ENCODE data around the gene RPAIN. TPM values are rescaled to one million over a fixed set of nuclear protein-coding genes. Genes with fewer than 3 reads are reported as not detected.
A peak's percentile ranks its signal among the peaks of the same experiment; 100 is the strongest.

Gene RPAIN
- total and polyA plus RNA-seq, 10 of the 15 experiments (the other 5 are each of a cell fraction or from before 2014, with no cell fraction given) = 45.8 to 109 (median 70.5) TPM

- SMC1A ChIA-PET (ENCODE audit: uncharacterized antibody, unreplicated experiment) = interaction anchor here (0.6 to 1.1 kb wide), 3 partner anchors 20 to 156 kb away, joined by 3 to 4 read pairs (median 3); no protein-coding TSS in a partner anchor
- Histone ChIP-seq H3K36me3 (ENCODE audit: control insufficient read depth in 2 of 2, insufficient read depth in 2 of 2, low read length in 1 of 2) (peaks cover 12 to 52% of the 10 kb centered on the region in 2 experiments), H3K27ac (ENCODE audit: control insufficient read depth, insufficient read depth) (peak overlapping the region; percentile 34), H3K9ac (ENCODE audit: control insufficient read depth, insufficient read depth, low read length) (no peak overlapping the region), H3K4me3 (0 out of 2 replicates have a peak overlapping the region, but pooled peaks have one; percentile 4), H3K4me2 (ENCODE audit: control insufficient read depth, insufficient read depth) (peak overlapping the region; percentile 57), H4K20me1 (ENCODE audit: control insufficient read depth, insufficient read depth) (peaks cover 4% of the 10 kb centered on the region; the same call in 1 of the 2 replicates), H3K9me3 (replicated peaks; ENCODE audit: control insufficient read depth, insufficient read depth, low read length) (no peaks in the 10 kb centered on the region), H3K79me2 (ENCODE audit: control insufficient read depth, insufficient read depth, low read length) (peaks cover 35% of the 10 kb centered on the region), H3K4me1 (ENCODE audit: control insufficient read depth, insufficient read depth, low read length) (peaks cover 14% of the 10 kb centered on the region), H2AFZ (ENCODE audit: control insufficient read depth, low read depth, low read length) (no peak overlapping the region), H3K27me3 (replicated peaks in 1 of 2; ENCODE audit: control insufficient read depth in 2 of 2, insufficient read depth in 2 of 2, low read length in 1 of 2) (no peaks in the 10 kb centered on the region)
- intact Hi-C loops (cut with micrococcal nuclease; ENCODE audit: unreplicated experiment) (no loop called here), in situ Hi-C loops (cut with MboI) (no loop called here)
- BruUV-seq (replicated peaks) = no TSS peak
- CTCF ChIA-PET = interaction anchor here (1.4 kb wide), 1 partner anchor 9 kb away, joined by 3 read pairs; the partner anchor contains the start of gene NUP88
- RAD21 ChIA-PET (ENCODE audit: unreplicated experiment) = interaction anchor here (0.7 to 1.4 kb wide), 3 partner anchors 9 to 1054 kb away, joined by 3 to 5 read pairs (median 3); partner anchors contain the start of gene NUP88
- FAIRE-seq = peak; percentile 13
- POLR2A ChIA-PET = interaction anchor here (0.6 to 1.4 kb wide), 2 partner anchors 9 to 13 kb away, joined by 3 to 4 read pairs; partner anchors contain the start of gene NUP88
- WGBS (ENCODE audit: insufficient coverage, insufficient replicate concordance, low lambda C conversion rate, missing lambda C conversion rate) = 33% methylated on average over 7 of the region's 7 CpGs
- ATAC-seq = peak; percentile 76
- DNase-seq (ENCODE audit: low read depth, low spot score) = no peak
- peak; percentile 31; the same call in 1 of the 2 replicates for TF ChIP-seq NFIC (IDR thresholded peaks at IDR 0.05; ENCODE audit: low read depth, low read length)
- no peak for TF ChIP-seq ASH2L (IDR thresholded peaks at IDR 0.05; ENCODE audit: borderline replicate concordance, low read depth)
- 0 out of 2 replicates have a peak, but pooled peaks have one; percentile 9 for TF ChIP-seq SPI1 (IDR thresholded peaks at IDR 0.05; ENCODE audit: borderline replicate concordance, insufficient read depth, low read depth, low read length)
- no peak for TF ChIP-seq ETV6 (conservative IDR thresholded peaks at IDR 0.05 in 1 of 2, IDR thresholded peaks at IDR 0.05 in 1 of 2; ENCODE audit: borderline replicate concordance in 1 of 2, low read depth in 1 of 2)
- no peak for TF ChIP-seq CEBPB (IDR thresholded peaks at IDR 0.05; ENCODE audit: borderline replicate concordance in 1 of 2, low read depth in 2 of 2, low read length in 2 of 2)
- 0 out of 2 replicates have a peak, but pooled peaks have one; percentile 19 for TF ChIP-seq CREB1 (IDR thresholded peaks at IDR 0.05; ENCODE audit: low read depth)
- TF ChIP-seq, protein P1, sequence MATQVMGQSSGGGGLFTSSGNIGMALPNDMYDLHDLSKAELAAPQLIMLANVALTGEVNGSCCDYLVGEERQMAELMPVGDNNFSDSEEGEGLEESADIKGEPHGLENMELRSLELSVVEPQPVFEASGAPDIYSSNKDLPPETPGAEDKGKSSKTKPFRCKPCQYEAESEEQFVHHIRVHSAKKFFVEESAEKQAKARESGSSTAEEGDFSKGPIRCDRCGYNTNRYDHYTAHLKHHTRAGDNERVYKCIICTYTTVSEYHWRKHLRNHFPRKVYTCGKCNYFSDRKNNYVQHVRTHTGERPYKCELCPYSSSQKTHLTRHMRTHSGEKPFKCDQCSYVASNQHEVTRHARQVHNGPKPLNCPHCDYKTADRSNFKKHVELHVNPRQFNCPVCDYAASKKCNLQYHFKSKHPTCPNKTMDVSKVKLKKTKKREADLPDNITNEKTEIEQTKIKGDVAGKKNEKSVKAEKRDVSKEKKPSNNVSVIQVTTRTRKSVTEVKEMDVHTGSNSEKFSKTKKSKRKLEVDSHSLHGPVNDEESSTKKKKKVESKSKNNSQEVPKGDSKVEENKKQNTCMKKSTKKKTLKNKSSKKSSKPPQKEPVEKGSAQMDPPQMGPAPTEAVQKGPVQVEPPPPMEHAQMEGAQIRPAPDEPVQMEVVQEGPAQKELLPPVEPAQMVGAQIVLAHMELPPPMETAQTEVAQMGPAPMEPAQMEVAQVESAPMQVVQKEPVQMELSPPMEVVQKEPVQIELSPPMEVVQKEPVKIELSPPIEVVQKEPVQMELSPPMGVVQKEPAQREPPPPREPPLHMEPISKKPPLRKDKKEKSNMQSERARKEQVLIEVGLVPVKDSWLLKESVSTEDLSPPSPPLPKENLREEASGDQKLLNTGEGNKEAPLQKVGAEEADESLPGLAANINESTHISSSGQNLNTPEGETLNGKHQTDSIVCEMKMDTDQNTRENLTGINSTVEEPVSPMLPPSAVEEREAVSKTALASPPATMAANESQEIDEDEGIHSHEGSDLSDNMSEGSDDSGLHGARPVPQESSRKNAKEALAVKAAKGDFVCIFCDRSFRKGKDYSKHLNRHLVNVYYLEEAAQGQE (IDR thresholded peaks at IDR 0.05; ENCODE audit: low read depth, low read length) = no peak
- TF ChIP-seq CUX1 (IDR thresholded peaks at IDR 0.05; ENCODE audit: insufficient replicate concordance, low read depth, low read length) = no peak
- TF ChIP-seq SIN3A (IDR thresholded peaks at IDR 0.05; ENCODE audit: low read depth, low read length) = no peak
- no peak; the same call in 1 of the 2 replicates for TF ChIP-seq JUNB (IDR thresholded peaks at IDR 0.05)
Observed at GRCh38 chr17:5410594-5411272, 9.2 kb upstream of the RPAIN start.
